CD1c-positive myeloid dendritic cell (primary cell): ENCODE measurements around the gene LCN6.
"Not testable (repeated sequence)": the region's sequence is repeated elsewhere in the genome, so short reads cannot be mapped to it uniquely, and the experiment has no call there.

Experiments
- DNase-seq: peaks from one replicate; pipeline ENCODE4 v3.0.0-alpha.2; 2016; ENCODE audit errors: extremely low spot score

LCN6 gene

DNA sequence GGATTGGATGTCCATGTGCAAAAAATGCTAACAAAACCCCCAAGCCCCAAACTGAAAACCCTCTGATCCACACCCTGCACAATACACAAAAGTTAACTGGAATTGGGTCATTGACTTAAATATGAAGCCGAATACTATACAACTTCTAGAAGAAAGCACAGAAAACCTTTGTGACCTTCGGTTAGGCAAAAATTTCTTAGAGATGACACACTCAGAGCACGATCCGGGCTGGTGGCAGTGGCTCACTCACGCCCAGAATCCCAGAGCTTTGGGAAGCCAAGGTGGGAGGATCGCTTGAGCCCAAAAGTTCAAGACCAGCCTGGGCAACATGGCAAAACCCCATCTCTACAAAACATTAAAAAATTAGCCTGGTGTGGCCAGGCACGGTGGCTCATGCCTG, 37.8 kb downstream of the LCN6 start:
- no peak for DNase-seq

DNA sequence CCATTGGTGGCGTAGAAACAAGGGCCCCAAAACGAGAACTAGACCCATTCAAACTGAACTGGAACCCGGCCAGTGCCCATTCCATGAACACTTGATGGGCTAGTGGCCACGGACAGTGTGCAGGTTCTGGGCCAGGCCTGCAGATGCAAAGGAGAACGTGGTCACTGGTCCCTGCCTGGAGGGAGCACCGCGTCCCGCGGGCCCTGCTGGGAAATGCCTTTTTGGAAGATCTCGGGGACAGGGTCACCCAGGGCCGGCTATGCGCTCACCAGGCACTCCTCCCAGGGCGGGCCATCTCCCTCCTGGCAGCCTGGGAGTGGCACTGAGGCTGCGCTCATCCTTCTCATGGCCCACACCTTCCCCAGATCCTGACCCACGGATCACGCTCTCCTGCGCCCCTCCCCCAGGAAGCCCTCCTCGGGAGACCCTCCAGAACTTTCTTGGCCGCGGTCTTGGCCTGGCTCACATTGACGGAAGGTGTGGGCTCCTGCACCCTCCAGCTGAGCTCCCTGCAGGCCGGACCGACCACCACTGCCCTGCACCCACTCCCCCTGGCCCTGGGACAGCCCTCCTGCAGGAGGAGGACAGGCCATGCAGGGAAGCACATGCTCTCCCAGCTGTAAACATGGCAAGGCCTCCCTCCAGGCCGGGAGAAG, 38.7 kb downstream of the LCN6 start:
- no peak for DNase-seq

DNA sequence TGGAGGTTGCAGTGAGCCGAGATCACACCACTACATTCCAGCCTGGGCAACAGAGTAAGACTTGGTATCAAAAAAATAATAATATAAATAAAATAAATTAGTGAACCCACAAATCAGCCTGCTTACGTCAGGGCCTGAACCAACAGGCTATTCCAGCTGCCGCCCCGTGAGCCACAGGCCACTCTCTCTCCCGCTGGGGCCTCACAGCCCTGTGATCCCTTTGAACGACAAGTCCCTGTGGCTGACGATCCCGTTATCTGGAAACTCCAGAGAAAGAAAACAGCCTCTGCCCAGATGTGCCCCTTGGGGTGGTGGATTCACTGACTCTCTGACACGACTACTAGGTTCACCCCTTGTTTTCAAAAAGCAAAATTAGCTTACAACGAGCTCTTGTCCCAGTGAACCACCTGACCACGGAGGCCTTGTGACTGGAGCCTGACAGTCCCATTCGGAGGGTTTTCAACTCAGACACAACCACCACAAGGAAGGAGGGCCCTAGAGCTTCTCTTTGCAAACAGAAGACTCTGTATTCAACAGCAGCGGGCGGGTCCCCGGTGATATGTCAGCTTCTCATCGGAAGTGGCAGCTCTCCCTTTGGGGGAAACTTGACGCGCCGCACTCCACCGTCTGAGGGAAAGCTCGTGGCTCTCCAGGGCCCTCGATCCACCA, 40.3 kb downstream of the LCN6 start:
- DNase-seq: no peak

DNA sequence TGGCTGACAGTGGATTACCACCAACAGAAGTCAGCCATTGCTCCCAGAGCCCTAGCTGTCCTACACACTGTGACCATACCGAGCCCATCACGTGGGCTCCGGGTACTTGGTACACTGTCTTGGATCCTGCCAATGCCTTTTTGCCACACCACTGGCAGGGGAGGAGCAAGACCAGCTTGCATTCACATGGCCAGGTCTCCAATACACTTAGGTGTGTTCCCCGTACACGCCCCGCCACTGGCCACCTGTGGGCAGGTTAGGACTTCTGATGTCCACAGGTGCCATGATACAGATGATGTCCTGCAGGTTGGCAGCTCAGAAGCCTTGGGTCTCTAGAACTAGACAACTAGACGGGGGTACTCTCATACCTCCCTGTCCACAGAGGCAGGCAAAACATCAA, 41.3 kb downstream of the LCN6 start:
- no peak for DNase-seq

DNA sequence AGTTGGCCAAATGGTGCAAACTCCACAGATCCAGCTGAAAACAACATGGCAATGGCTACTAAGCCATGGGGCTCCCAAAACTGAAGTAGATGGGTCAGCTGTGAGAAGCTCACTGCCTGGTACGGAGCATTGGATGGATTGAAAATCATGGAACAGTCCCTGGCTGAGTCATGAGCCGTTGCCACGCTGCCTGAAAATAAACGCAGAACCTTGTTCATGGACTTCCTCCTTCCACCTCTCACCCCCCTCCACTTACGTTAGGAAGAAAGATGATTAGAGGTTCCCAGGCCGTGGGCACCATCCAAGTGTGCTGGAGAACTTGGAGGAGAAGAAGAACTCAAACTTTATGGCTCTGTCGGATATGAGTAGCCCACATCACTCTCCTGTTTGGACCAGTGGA, 42.8 kb downstream of the LCN6 start:
- peak; percentile 71 for DNase-seq

DNA sequence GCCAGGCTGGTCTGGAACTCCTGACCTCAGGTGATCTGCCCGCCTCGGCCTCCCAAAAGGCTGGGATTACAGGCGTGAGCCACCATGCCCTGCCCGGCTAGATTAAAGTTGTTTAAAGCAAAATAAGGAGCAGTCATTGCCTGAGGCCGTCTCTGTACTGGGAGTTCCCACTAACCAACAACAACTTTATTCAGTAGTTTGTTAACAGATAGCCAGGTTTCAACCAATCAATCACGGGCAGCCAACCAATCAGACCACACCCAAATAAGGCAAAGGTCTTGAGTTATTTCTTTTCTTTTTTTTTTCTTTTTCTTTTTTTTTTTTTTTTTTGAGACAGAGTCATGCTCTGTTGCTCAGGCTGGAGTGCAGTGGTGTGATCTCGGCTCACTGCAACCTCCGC, 43.6 kb downstream of the LCN6 start:
- DNase-seq: not testable (repeated sequence)

DNA sequence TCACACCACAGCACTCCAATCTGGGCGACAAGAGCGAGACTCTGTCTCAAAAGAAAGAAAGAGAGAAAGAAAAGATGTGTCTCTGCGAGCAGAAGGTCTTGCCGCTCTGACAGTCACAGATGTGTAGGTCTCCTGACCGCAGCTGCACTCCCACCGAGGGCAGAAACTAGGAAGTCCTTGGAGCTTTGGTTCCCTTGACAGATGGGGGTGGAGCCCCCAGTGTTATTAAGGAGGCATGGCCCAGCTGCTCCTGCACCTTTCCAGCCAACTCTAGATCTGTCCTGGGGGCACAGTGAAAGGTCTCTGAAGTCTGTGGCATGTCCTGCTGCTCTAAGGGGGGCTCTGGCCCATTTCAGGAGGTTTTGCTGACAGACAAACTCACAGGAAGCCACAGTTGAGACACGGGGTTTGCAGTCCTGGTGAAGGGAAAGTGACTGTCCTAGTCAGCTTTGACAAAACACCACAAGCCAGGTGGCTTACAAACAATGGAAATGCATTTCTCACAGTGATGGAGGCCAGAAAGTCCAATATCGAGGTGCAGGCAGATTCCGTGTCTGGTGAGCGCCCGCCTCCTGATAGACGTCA, 45.0 kb downstream of the LCN6 start:
- peak; percentile 74 for DNase-seq

DNA sequence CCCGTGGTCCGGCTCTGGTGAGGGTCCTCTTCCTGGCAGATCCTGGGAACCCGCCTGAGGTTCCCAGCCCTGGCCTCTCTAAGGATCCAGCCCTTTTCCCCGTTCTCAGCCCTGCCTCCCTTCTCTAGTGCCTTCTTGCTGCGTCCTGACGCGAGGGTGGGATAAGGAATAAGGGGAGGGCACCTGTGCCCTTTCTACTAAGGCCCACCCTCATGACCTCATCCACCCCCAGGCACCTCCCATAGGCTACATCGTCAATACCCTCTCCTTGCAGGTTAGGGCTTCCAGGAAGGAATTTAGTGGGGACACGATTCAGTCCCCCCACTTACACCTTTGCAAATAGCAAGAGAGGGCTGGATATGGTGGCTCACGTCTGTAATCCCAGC, 46.7 kb downstream of the LCN6 start:
- no peak for DNase-seq

GRCh38 chr9:136700959-136701667, 47.2 kb downstream of the LCN6 start:
- peak; percentile 82 for DNase-seq

DNA sequence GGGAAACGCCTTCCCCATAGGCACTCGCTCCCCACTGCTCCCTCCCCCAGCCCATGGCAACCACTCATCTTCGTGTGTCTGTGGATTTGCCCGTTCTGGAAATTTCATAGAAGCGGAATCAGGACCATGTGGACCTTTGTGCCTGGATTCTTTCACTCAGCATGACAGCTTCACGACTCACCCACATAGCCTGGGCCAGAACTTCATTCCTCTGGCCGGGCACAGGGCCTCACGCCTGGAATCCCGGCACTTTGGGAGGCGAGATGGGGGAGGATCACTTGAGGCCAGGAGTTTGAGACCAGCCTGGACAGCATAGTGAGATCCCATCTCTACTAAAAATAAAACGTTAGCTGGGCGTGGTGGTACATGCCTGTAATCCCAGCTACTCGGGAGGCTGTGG, 48.0 kb downstream of the LCN6 start:
- no peak for DNase-seq

DNA sequence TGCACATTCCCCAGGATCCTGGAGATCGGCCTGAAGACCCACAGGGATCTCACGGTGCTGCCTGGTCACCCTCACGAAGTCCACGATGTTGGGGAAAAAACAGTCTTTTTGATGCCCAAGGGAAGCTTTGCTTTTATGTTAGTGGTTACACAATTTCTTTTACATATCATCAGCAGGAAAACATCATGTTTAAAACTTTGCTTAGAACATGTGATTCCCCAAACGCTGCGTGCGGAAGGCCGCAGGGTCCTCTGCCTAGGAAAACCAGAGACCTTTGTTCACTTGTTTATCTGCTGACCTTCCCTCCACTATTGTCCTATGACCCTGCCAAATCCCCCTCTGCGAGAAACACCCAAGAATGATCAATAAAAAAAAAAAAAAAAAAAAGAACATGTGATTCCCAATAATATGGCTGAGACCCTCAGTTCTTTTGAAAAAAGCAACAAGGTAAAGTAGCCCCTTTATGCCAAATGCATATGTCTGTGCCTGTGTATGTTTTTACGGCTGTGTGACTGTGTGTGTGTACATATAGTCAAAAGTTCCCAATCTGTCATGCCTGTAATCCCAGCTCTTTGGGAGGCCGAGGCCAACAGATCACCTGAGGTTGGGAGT, 49.6 kb downstream of the LCN6 start:
- no peak for DNase-seq

GRCh38 chr9:136697821-136698526, 50.4 kb downstream of the LCN6 start:
- peak; percentile 71 for DNase-seq

DNA sequence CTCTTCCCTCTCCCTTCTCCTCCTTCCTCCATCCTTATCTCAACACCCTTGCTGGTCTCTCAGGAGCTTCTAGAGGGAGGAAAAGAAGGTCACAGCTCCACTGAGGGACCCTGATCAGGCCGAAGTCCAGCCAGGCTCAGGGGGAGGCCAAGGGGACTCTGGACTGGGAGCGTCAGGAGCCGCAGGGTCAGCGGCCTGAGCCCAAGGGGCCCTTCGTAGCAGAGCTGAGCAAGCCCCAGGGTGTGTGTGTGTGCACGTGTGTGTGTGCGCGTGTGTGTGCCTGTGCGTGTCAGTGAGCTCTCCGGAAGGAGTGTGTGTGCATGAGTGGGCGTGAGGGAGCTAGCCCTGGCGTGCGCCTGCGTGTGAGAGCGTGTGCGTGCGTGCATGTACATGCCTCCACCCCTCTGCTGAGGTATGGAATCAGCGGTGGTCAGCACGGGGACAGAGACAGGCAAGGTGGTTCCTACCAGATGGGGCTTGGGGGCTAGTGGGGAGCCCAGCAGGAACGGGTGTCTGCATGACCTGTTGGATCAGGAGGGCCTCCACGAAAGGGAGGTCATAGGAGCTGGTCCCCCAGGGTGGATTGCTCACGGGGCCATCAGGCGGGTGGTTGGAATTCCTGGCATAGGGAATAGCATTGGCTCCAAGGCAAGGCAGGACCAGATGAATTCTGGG, 51.0 kb downstream of the LCN6 start:
- DNase-seq: no peak

- no peak for DNase-seq
These were observed 51.8 kb downstream of the LCN6 start for GRCh38 chr9:136696502-136696901.

- no peak for DNase-seq
These were observed 52.4 kb downstream of the LCN6 start for GRCh38 chr9:136695955-136696354.

DNA sequence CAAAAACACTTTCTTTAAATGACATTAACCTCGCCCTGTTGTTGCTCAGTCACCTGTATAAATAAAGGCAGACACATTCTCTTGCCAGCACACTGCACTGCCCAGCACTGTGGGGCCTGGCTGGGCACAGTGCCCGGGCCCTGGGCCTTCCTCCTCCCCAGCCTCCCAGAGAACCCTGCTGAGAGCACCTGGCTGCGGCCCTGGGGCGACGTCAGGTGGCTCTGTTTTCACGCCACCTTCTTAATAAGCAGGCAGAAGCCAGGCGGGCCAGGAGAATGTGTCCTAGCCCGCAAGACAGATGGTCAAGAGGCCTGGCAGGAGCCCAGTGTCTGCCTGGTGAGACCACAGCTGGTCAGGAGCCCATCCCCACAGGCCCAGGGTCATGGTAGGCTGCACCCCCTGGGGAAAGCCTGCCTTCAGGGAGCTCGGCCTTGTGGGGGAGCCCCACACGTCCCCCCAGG, 52.9 kb downstream of the LCN6 start:
- DNase-seq: no peak

DNA sequence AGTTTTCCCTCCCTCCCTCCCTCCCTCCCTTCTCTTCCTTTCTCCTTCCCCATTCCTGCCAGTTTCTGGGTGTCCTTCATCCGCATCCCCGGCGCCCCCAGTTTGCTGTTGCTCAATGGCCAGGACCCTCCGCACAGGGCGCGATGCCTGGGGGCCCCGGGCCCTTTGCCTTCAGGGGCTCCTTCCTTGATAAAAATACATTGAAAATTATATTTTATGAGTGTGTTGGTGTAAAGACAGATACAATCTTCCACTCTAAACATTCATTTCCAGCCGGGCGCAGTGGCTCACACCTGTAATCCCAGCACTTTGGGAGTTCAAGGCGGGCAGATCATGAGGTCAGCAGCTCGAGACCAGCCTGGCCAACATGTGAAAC, 53.5 kb downstream of the LCN6 start:
- DNase-seq: no peak

DNA sequence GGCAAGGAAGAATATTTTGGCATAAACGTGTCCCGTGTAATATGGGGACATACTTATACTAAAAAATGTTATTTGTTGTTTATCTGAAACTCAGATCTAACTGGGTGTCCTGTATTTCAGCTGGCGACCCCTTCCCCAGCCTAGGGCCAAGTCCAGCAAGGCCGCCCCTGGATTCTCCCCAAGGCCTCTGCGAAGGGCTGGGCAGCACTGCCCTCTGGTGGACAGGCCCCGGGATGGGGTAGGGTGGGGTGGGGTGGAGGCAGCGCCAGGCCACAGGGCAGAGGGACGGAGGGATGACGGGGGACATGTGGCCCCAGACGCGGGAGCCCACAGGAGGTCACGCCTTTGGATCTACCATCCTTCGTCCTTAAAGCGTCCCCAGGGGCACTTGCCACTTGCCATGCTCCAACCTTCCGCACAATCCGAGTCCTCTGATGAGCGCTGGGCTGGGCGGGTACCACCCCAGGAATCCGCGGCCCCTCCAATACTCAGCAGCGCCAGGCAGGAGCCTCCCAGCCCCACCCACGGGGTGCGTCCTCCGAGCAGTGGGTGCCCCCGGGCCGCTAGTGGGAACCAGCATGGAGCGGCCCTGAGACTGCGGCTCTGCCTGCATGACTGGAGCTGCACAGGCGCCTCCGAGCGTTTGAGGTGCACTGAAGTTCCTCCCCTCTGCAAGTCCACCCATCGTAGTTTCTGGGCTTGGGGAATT, 54.0 kb downstream of the LCN6 start:
- peak; percentile 70 for DNase-seq
